K562 (cell line): ENCODE results near the gene STEAP1B. TPM values are rescaled to one million over a fixed set of nuclear protein-coding genes. Genes with fewer than 3 reads are reported as not detected.

ENCODE experiments used
- ATAC-seq: fragments of 200-7000 bp; cut with Tn5 transposase; 3 replicates; pipeline ENCODE4 v1.9.1; 2020; ENCODE audit warnings: moderate library complexity
- BruUV-seq: library from RNA; stranded (reverse); fragments of 400-500 nt; replicated peaks from 2 replicates; lab custom pipeline; 2021; lab: Mats Ljungman, UMichigan
- CTCF ChIA-PET: fragments of 300-600 bp; formaldehyde crosslinking; extraction: SDS; loops from one replicate; lab custom pipeline; 2021; ENCODE audit warnings: low intra/inter-chr PET ratio; lab: Yijun Ruan, JAX
- POLR2A ChIA-PET: fragments of 300-600, 350-650 bp; sonication (Branson Sonifier 250); formaldehyde crosslinking; extraction: SDS; loops from one replicate; lab custom pipeline; 2021; ENCODE audit warnings: antibody characterized with exemption, inconsistent platforms; lab: Yijun Ruan, JAX
- DNase-seq, 4 experiments: peaks; one replicate each; pipeline versions ENCODE4 v3.0.0 to v3.0.0-alpha.2; 2011 to 2018; ENCODE audit warnings: low spot score in 3 of 4, mixed read lengths in 3 of 4; ENCODE audit errors: extremely low read depth in 1 of 4
- FAIRE-seq: peaks from 2 replicates; lab custom pipeline; 2011; peaks lifted over from hg19 to GRCh38; lab: Jason Lieb, UNC
- H2AFZ ChIP-seq: 2 replicates; pipeline ENCODE4 v1.6.0; 2011; ENCODE audit warnings: low read depth, low read length, control low read depth, inconsistent platforms
- H3K27ac ChIP-seq: fragments of 200-600 bp; 3 replicates; pipeline ENCODE4 v1.8.0; 2011; ENCODE audit warnings: low read depth, mild to moderate bottlenecking, control low read depth, inconsistent platforms, low read length, moderate library complexity, mixed read lengths; ENCODE audit errors: extremely low read depth
- H3K27me3 ChIP-seq, 2 experiments: fragments of 300-600 bp in 1 of 2; 2 replicates in 1 of 2; 3 replicates in 1 of 2; pipeline versions ENCODE4 v1.6.0 to v1.8.0; 2011; ENCODE audit warnings: inconsistent platforms in 2 of 2, low read length in 2 of 2, mild to moderate bottlenecking in 1 of 2, mixed read lengths in 1 of 2, moderate library complexity in 1 of 2; ENCODE audit not compliant: control insufficient read depth in 2 of 2, insufficient read depth in 2 of 2
- H3K36me3 ChIP-seq: fragments of 300-600 bp; 3 replicates; pipeline ENCODE4 v1.8.0; 2011; ENCODE audit warnings: mild to moderate bottlenecking, low read length, inconsistent platforms; ENCODE audit not compliant: control insufficient read depth, insufficient read depth
- H3K4me1 ChIP-seq, 2 experiments: fragments of 200-600 bp in 1 of 2; replicated peaks in 1 of 2; 2 replicates in 1 of 2; 3 replicates in 1 of 2; pipeline versions ENCODE4 v1.5.1 to v1.8.0; 2011; ENCODE audit warnings: inconsistent platforms in 2 of 2, low read length in 2 of 2, mild to moderate bottlenecking in 1 of 2, mixed read lengths in 1 of 2, moderate library complexity in 1 of 2; ENCODE audit not compliant: control insufficient read depth in 2 of 2, insufficient read depth in 2 of 2
- H3K4me2 ChIP-seq: 2 replicates; pipeline ENCODE4 v1.6.1; 2011; ENCODE audit warnings: low read length, control low read depth, inconsistent platforms, mixed read lengths; ENCODE audit not compliant: insufficient read depth
- H3K4me3 ChIP-seq: fragments of 200-600 bp; sonication (generic), shearing (Covaris generic); 2 replicates; pipeline ENCODE4 v1.5.1; 2016; ENCODE audit warnings: control low read depth, inconsistent platforms
- H3K79me2 ChIP-seq: fragments of 200-600 bp; 3 replicates; pipeline ENCODE4 v1.8.0; 2011; ENCODE audit warnings: low read length, inconsistent platforms; ENCODE audit not compliant: control insufficient read depth, insufficient read depth
- H3K9ac ChIP-seq, 2 experiments: 2 replicates each; pipeline versions ENCODE4 v1.6.0 to v1.6.1; 2011; ENCODE audit warnings: low read depth in 2 of 2, low read length in 2 of 2, control low read depth in 1 of 2, inconsistent platforms in 1 of 2, mild to moderate bottlenecking in 1 of 2, mixed read lengths in 1 of 2; ENCODE audit not compliant: insufficient read depth in 1 of 2
- H3K9me1 ChIP-seq: one replicate; pipeline ENCODE4 v1.6.0; 2011; ENCODE audit warnings: inconsistent platforms, mild to moderate bottlenecking, low read length, moderate library complexity; ENCODE audit not compliant: control insufficient read depth, insufficient read depth
- H3K9me3 ChIP-seq: replicated peaks from 2 replicates; pipeline ENCODE4 v1.5.1; 2011; ENCODE audit warnings: low read depth, low read length, inconsistent platforms; ENCODE audit not compliant: control insufficient read depth, insufficient read depth
- H4K20me1 ChIP-seq: replicated peaks from 2 replicates; pipeline ENCODE4 v1.6.1; 2011; ENCODE audit warnings: low read length, inconsistent platforms, mixed read lengths; ENCODE audit not compliant: control insufficient read depth, insufficient read depth
- ARNT ChIP-seq, 2 experiments: fragments of 450-650 bp; IDR thresholded peaks; 2 replicates each; pipeline ENCODE4 v1.6.1; 2016; ENCODE audit warnings: mild to moderate bottlenecking in 1 of 2
- BACH1 ChIP-seq: fragments of 200-800 bp; sonication (Bioruptor generic); IDR thresholded peaks from 2 replicates; pipeline ENCODE4 v1.6.1; 2016; ENCODE audit warnings: missing genetic modification characterization, missing compliant biosample characterization
- BCL6 ChIP-seq: fragments of 250-450 bp; sonication (Bioruptor Pico); IDR thresholded peaks from 2 replicates; pipeline ENCODE4 v1.4.0; 2020
- DDX20 ChIP-seq: fragments of 450-650 bp; IDR thresholded peaks from 2 replicates; pipeline ENCODE4 v1.6.1; 2016; ENCODE audit warnings: missing genetic modification characterization, low read depth, mild to moderate bottlenecking, missing compliant biosample characterization, moderate library complexity
- GATA2 ChIP-seq: sonication (generic); formaldehyde crosslinking; IDR thresholded peaks from 2 replicates; pipeline ENCODE4 v1.4.0; 2020; ENCODE audit warnings: mild to moderate bottlenecking, missing genetic modification reagents
- MCM7 ChIP-seq, 2 experiments: fragments of 450-650 bp; IDR thresholded peaks; 2 replicates each; pipeline ENCODE4 v1.6.1; 2016 to 2018
- MED1 ChIP-seq: sonication (generic); formaldehyde crosslinking; IDR thresholded peaks from 2 replicates; pipeline ENCODE4 v1.8.1; 2023; ENCODE audit warnings: missing genetic modification reagents, borderline replicate concordance
- MLX ChIP-seq, 2 experiments: fragments of 450-650 bp in 1 of 2; sonication (generic) in 1 of 2; formaldehyde crosslinking; conservative IDR thresholded peaks; 2 replicates each; pipeline versions ENCODE4 v1.4.0 to v1.8.1; 2020 to 2022; ENCODE audit warnings: mild to moderate bottlenecking in 1 of 2, missing genetic modification reagents in 1 of 2
- POU5F1 ChIP-seq: fragments of 150-350 bp; IDR thresholded peaks from 2 replicates; pipeline ENCODE4 v1.6.1; 2014; ENCODE audit warnings: borderline replicate concordance, low read length, low read depth, mild to moderate bottlenecking; ENCODE audit not compliant: partially characterized antibody
- ZBTB1 ChIP-seq: sonication (generic); formaldehyde crosslinking; IDR thresholded peaks from 2 replicates; pipeline ENCODE4 v1.8.1; 2023; ENCODE audit warnings: missing genetic modification reagents, low read depth, mild to moderate bottlenecking, borderline replicate concordance
- ZNF280B ChIP-seq: fragments of 250-450 bp; sonication (Bioruptor Pico); IDR thresholded peaks from 2 replicates; pipeline ENCODE4 v1.5.1; 2021; ENCODE audit warnings: mild to moderate bottlenecking
- ZNF324 ChIP-seq: fragments of 250-450 bp; sonication (Bioruptor Pico); IDR thresholded peaks from 2 replicates; pipeline ENCODE4 v1.4.0; 2020; ENCODE audit warnings: mild to moderate bottlenecking
- ZNF780A ChIP-seq: fragments of 250-450 bp; sonication (Bioruptor Pico); IDR thresholded peaks from 2 replicates; pipeline ENCODE4 v1.5.0; 2021; ENCODE audit warnings: mild to moderate bottlenecking
- WGBS: fragments of 100-300 bp; shearing (Covaris generic); methylation state at CpG from one replicate; pipeline ENCODE4 v1.1.6; 2016; ENCODE audit warnings: low coverage, mixed read lengths; ENCODE audit not compliant: insufficient coverage; ENCODE audit errors: missing lambda C conversion rate; 5-methylcytosine and 5-hydroxymethylcytosine counted together
- in situ Hi-C: fragments of 300-500 bp; cut with MboI; formaldehyde crosslinking; loops from 4 replicates; pipeline ENCODE4 v1.15.0; 2018; ENCODE audit warnings: inconsistent platforms, mixed read lengths
- intact Hi-C: fragments of 100-400 bp; cut with micrococcal nuclease; formaldehyde crosslinking; loops from 2 replicates; pipeline ENCODE4 v1.14.2; 2022
- polyA plus RNA-seq, 8 experiments: library from polyadenylated mRNA; depleted of rRNA in 4 of 8; stranded (reverse) in 5 of 8; unstranded in 3 of 8; fragments of >200 nt; fragmentation: Nextera tagmentation in 2 of 8; fragmentation: Illumina TruSeq in 1 of 8; extraction: Ambion mirVana in 2 of 8; extraction: Trizol in 1 of 8; gene quantifications; 2 replicates each; pipeline versions ENCODE4 v1.2.1 to v1.2.3, GENCODE V29; 2011 to 2014; ENCODE audit warnings: inconsistent platforms in 1 of 8, missing spikeins in 1 of 8
- total RNA-seq, 7 experiments: library from RNA; depleted of rRNA in 6 of 7; stranded (reverse); fragments of >200 nt in 6 of 7; fragmentation: Illumina TruSeq in 2 of 7; extraction: Trizol in 2 of 7; gene quantifications; 2 replicates each; pipeline versions ENCODE4 v1.2.1 to v1.2.3, GENCODE V29; 2011 to 2021; ENCODE audit warnings: low replicate concordance in 1 of 7
- TF ChIP-seq, protein P1 (sequence below): fragments of 450-650 bp; IDR thresholded peaks from 2 replicates; pipeline ENCODE4 v1.6.1; 2016; ENCODE audit warnings: antibody characterized with exemption
- TF ChIP-seq, protein P2 (sequence below), 2 experiments: fragments of 450-650 bp; IDR thresholded peaks; 2 replicates each; pipeline ENCODE4 v1.6.1; 2016

STEAP1B gene
- total and polyA plus RNA-seq, 9 of the 15 experiments (the other 6 are each of a cell fraction or from before 2014, with no cell fraction given), result 20.0 to 38.5 (median 30.6) TPM

- H3K4me2 ChIP-seq, result no peak overlapping the region
- FAIRE-seq, result no peak
- no TSS peak for BruUV-seq
Observed at GRCh38 chr7:22420008-22420407, 80.0 kb downstream of the STEAP1B start.

GRCh38 chr7:22419488-22419887, 80.5 kb downstream of the STEAP1B start:
- Histone ChIP-seq H2AFZ (no peak overlapping the region), H3K9me1 (no peaks in the 10 kb centered on the region), H3K4me3 (no peak overlapping the region), H3K79me2 (no peaks in the 10 kb centered on the region), H3K4me2 (no peak overlapping the region), H3K27me3 (no peaks in the 10 kb centered on the region), H3K36me3 (peaks cover 8% of the 10 kb centered on the region; the same call in 1 of the 3 replicates), H3K27ac (no peak overlapping the region), H3K9ac (no peak overlapping the region), H4K20me1 (no peaks in the 10 kb centered on the region), H3K9me3 (no peaks in the 10 kb centered on the region), H3K4me1 (no peaks in the 10 kb centered on the region)
- ChIA-PET POLR2A (interaction anchor here (0.6 to 1.0 kb wide), 3 partner anchors 8 to 179 kb away, joined by 3 to 4 read pairs (median 3); no protein-coding TSS in a partner anchor), CTCF (no interaction called here)
- DNase-seq (no peak), FAIRE-seq (peak; percentile 56), ATAC-seq (no peak)
- WGBS, result 87% methylated on average over 7 of the region's 7 CpGs
- in situ Hi-C loops (no loop called here), intact Hi-C loops (no loop called here)
- TF ChIP-seq POU5F1 (no peak), MED1 (CRISPR knock-in tag) (no peak), BACH1 (tag) (no peak), MLX (CRISPR knock-in tag; conservative IDR thresholded peaks at IDR 0.05) (no peak), MCM7 (IDR thresholded peaks at IDR 0.05) (no peak), ZNF280B (no peak), ARNT (IDR thresholded peaks at IDR 0.05) (no peak)
- TF ChIP-seq, protein P1, sequence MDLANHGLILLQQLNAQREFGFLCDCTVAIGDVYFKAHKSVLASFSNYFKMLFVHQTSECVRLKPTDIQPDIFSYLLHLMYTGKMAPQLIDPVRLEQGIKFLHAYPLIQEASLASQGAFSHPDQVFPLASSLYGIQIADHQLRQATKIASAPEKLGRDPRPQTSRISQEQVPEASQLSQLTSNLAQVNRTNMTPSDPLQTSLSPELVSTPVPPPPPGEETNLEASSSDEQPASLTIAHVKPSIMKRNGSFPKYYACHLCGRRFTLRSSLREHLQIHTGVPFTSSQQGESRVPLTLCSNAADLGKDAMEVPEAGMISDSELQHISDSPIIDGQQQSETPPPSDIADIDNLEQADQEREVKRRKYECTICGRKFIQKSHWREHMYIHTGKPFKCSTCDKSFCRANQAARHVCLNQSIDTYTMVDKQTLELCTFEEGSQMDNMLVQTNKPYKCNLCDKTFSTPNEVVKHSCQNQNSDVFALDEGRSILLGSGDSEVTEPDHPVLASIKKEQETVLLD, result no peak
- TF ChIP-seq, protein P2, sequence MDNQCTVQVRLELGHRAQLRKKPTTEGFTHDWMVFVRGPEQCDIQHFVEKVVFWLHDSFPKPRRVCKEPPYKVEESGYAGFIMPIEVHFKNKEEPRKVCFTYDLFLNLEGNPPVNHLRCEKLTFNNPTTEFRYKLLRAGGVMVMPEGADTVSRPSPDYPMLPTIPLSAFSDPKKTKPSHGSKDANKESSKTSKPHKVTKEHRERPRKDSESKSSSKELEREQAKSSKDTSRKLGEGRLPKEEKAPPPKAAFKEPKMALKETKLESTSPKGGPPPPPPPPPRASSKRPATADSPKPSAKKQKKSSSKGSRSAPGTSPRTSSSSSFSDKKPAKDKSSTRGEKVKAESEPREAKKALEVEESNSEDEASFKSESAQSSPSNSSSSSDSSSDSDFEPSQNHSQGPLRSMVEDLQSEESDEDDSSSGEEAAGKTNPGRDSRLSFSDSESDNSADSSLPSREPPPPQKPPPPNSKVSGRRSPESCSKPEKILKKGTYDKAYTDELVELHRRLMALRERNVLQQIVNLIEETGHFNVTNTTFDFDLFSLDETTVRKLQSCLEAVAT (IDR thresholded peaks at IDR 0.05), result no peak
- no TSS peak for BruUV-seq

More at GRCh38 chr7:22420008-22420407, 80.0 kb downstream of the STEAP1B start:
- DNase-seq (no peak), ATAC-seq (no peak)
- Histone ChIP-seq H3K4me3 (no peak overlapping the region), H3K27me3 (no peaks in the 10 kb centered on the region), H3K9me3 (no peaks in the 10 kb centered on the region), H2AFZ (no peak overlapping the region), H3K4me1 (no peaks in the 10 kb centered on the region), H3K27ac (no peak overlapping the region), H4K20me1 (no peaks in the 10 kb centered on the region), H3K9me1 (no peaks in the 10 kb centered on the region), H3K79me2 (no peaks in the 10 kb centered on the region), H3K36me3 (peaks cover 8% of the 10 kb centered on the region; the same call in 1 of the 3 replicates), H3K9ac (no peak overlapping the region)
- 97% methylated on average over 2 of the region's 2 CpGs for WGBS
- ChIA-PET CTCF (no interaction called here), POLR2A (interaction anchor here (0.8 kb wide), 1 partner anchor 8 kb away, joined by 3 read pairs; no protein-coding TSS in a partner anchor)
- no peak for TF ChIP-seq ZNF324 (CRISPR knock-in tag)
- TF ChIP-seq ZNF780A (CRISPR knock-in tag), result no peak
- TF ChIP-seq ZBTB1 (CRISPR knock-in tag), result no peak
- no peak for TF ChIP-seq BCL6 (CRISPR knock-in tag)
- TF ChIP-seq GATA2 (CRISPR knock-in tag), result no peak
- TF ChIP-seq DDX20 (tag), result no peak
- intact Hi-C loops, result no loop called here
- in situ Hi-C loops, result no loop called here
